Measurements from ENCODE around the gene ERO1A.

- TF ChIP-seq ZNF274 (IDR thresholded peaks at IDR 0.05; ENCODE audit: low read depth, low read length) (no peak), YY1 (IDR thresholded peaks at IDR 0.05; ENCODE audit: insufficient read depth, insufficient read length) (no peak)
These were observed 35.4 kb upstream of the ERO1A start for GRCh38 chr14:52730709-52731111.
